Hematopoietic multipotent progenitor cell (in vitro differentiated cells): ENCODE measurements around the gene GALNT13. TPM values are rescaled to one million over a fixed set of nuclear protein-coding genes. Genes with fewer than 3 reads are reported as not detected.

Experiments used
- DNase-seq, 3 donors: peaks; one replicate each; pipeline ENCODE4 v3.0.0-alpha.2; 2011 to 2015; ENCODE audit warnings: low read depth in 2 of 3, low spot score in 2 of 3
- total RNA-seq: library from RNA; depleted of rRNA; stranded (reverse); fragments of >200 nt; gene quantifications from one replicate; pipeline ENCODE4 v1.2.3, GENCODE V29; 2012

Gene GALNT13
- total RNA-seq, 1 donor, result under 0.01 TPM

GRCh38 chr2:154203902-154204301 is 332.2 kb downstream of the GALNT13 start:
- DNase-seq, result no peak

- no peak for DNase-seq
Measured at GRCh38 chr2:154207288-154208047, 335.7 kb downstream of the GALNT13 start.

- no peak for DNase-seq
Measured at GRCh38 chr2:154223726-154224125, 352.0 kb downstream of the GALNT13 start.

GRCh38 chr2:154226931-154227330 is 355.2 kb downstream of the GALNT13 start:
- DNase-seq, result no peak

- peak in 1 of 3 donors; percentile 48 for DNase-seq
Measured at GRCh38 chr2:154228566-154229280, 357.0 kb downstream of the GALNT13 start.

GRCh38 chr2:154229966-154230365 is 358.2 kb downstream of the GALNT13 start:
- no peak for DNase-seq

GRCh38 chr2:154231021-154231420 is 359.3 kb downstream of the GALNT13 start:
- DNase-seq, result peak in 2 of 3 donors; percentile 9 to 58

GRCh38 chr2:154233231-154233630 is 361.5 kb downstream of the GALNT13 start:
- DNase-seq, result no peak

GRCh38 chr2:154238252-154238651 is 366.5 kb downstream of the GALNT13 start:
- DNase-seq, result no peak

- DNase-seq, result no peak
Measured at GRCh38 chr2:154240316-154240715, 368.6 kb downstream of the GALNT13 start.

GRCh38 chr2:154240921-154241379 is 369.2 kb downstream of the GALNT13 start:
- no peak for DNase-seq

GRCh38 chr2:154242687-154243086 is 371.0 kb downstream of the GALNT13 start:
- DNase-seq, result no peak

- DNase-seq, result no peak
Measured at GRCh38 chr2:154243685-154244084, 372.0 kb downstream of the GALNT13 start.

- no peak for DNase-seq
Measured at GRCh38 chr2:154244932-154245331, 373.2 kb downstream of the GALNT13 start.

- DNase-seq, result peak in 1 of 3 donors; percentile 25
Measured at GRCh38 chr2:154247503-154247902, 375.8 kb downstream of the GALNT13 start.

GRCh38 chr2:154256136-154256535 is 384.4 kb downstream of the GALNT13 start:
- no peak for DNase-seq

GRCh38 chr2:154259030-154259429 is 387.3 kb downstream of the GALNT13 start:
- no peak for DNase-seq

GRCh38 chr2:154261473-154262027 is 389.8 kb downstream of the GALNT13 start:
- no peak for DNase-seq

- DNase-seq, result no peak
Measured at GRCh38 chr2:154263206-154263605, 391.5 kb downstream of the GALNT13 start.

- no peak for DNase-seq
Measured at GRCh38 chr2:154264024-154264423, 392.3 kb downstream of the GALNT13 start.

- no peak for DNase-seq
Measured at GRCh38 chr2:154267983-154268382, 396.3 kb downstream of the GALNT13 start.

GRCh38 chr2:154280543-154280942 is 408.8 kb downstream of the GALNT13 start:
- DNase-seq, result no peak
